Right atrium auricular region (tissue), 2 donors: ENCODE results near the gene KRT35. TPM values are rescaled to one million over a fixed set of nuclear protein-coding genes. Genes with fewer than 3 reads are reported as not detected.

Source experiments
- DNase-seq: peaks from one replicate; pipeline ENCODE4 v3.0.0-alpha.2; 2019; ENCODE audit warnings: low spot score
- H3K27ac ChIP-seq, 2 donors: fragments of 200-600 bp; sonication (generic); 1 replicate in 1 of 2; 2 replicates in 1 of 2; pipeline ENCODE4 v1.5.1; 2016 to 2019
- H3K27me3 ChIP-seq, 2 donors: fragments of 200-600 bp; sonication (generic); one replicate each; pipeline versions ENCODE4 v1.5.1 to v1.6.0; 2017 to 2019
- H3K36me3 ChIP-seq: fragments of 200-600 bp; sonication (generic); one replicate; pipeline ENCODE4 v1.5.1; 2016
- H3K4me1 ChIP-seq, 2 donors: fragments of 200-600 bp; sonication (generic); one replicate each; pipeline versions ENCODE4 v1.5.1 to v1.6.0; 2017 to 2019
- H3K4me3 ChIP-seq, 2 donors: fragments of 200-600 bp; sonication (generic); 1 replicate in 1 of 2; 2 replicates in 1 of 2; pipeline ENCODE4 v1.5.1; 2017 to 2019; ENCODE audit warnings: mild to moderate bottlenecking in 1 of 2, moderate library complexity in 1 of 2
- H3K9me3 ChIP-seq, 2 donors: fragments of 200-600 bp; sonication (generic); one replicate each; pipeline ENCODE4 v1.5.1; 2019
- CTCF ChIP-seq, 2 donors: fragments of 200-600 bp; sonication (generic); IDR thresholded peaks; one replicate each; pipeline ENCODE4 v1.5.1; 2019; ENCODE audit warnings: antibody characterized with exemption in 2 of 2
- total RNA-seq, 2 donors: library from RNA; depleted of rRNA; stranded (reverse); fragments of >200 nt; gene quantifications; one replicate each; pipeline ENCODE4 v1.1.0, GENCODE V29; 2016

The KRT35 gene
- total RNA-seq, 2 donors from 2014 or later = not detected

DNA sequence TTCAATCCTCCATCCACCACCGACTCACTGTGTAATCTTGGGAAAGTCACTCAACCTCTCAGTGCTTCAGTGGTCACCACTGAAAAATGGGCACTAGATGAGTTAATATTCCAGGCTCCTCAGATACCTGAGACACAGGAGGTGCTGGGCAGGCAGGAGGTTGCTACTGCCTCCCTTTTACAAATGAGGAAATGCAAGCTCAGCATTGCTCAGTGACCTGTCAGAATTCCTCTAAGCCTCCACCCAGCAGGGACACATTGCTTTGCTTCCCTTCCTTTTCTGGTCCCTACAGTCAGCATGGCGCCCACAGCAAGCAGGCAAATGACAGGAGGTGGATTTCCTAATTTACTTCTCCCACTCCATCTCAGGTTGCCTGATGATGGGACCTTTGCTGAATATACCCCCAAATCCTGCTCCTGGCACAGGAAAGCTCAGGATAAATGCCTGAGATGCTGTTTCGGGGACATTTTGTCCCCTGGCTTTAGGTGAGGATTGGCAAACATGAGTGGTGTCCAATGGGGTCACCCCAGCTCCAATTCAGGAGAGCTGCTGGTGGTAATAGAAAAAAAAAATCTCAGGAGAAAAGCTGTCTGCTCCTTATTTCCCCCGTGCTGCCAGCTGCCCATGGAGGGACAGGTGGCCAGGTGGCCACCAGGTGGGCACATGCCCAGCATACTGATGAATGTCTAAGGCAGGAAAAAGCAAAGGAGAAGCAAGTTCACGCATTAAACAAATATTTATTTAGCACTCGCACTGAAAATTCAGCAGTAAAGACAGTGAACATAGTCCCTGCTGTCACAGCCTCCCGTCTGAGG lies 29.5 kb upstream of the KRT35 start:
- DNase-seq = no peak
- Histone ChIP-seq H3K27ac (no peak overlapping the region), H3K4me3 (no peak overlapping the region), H3K36me3 (no peaks in the 10 kb centered on the region), H3K9me3 (no peaks in the 10 kb centered on the region), H3K4me1 (no peaks in the 10 kb centered on the region), H3K27me3 (no peaks in the 10 kb centered on the region)
- TF ChIP-seq CTCF (IDR thresholded peaks at IDR 0.05) = no peak

DNA sequence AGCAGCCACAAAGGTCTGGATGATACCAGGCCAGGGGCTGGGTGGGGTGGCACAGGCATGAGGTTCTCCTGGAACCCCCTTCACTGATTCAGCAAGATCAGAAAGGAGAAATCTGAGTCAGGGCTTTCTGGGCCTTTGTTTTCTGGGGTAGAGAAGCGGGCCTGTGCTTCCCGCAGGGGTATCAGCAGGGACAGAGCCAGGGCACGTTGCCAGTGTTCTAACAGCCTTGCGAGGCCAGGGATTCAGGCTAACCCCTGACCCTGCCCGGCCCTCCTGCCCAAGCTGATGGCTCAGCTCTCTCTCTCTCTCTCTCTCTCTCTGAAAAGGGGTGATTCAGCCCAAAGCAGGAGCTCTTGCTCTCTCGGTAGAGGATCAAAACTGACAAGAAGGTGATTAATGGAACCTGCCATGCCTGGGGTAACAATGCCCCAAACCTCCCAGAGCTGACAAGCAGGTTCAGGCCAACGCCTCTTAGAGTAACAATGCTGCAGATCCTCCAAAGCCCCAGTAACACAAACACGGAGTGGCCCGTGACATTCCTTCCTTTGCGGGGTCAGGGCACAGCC lies 26.4 kb upstream of the KRT35 start:
- no peaks in the 10 kb centered on the region for H3K27me3 ChIP-seq
- H3K9me3 ChIP-seq = no peaks in the 10 kb centered on the region
- DNase-seq = no peak
- no peaks in the 10 kb centered on the region for H3K4me1 ChIP-seq
- no peak for TF ChIP-seq CTCF (IDR thresholded peaks at IDR 0.05)
- no peaks in the 10 kb centered on the region for H3K36me3 ChIP-seq
- no peak overlapping the region for H3K27ac ChIP-seq
- no peak overlapping the region for H3K4me3 ChIP-seq

DNA sequence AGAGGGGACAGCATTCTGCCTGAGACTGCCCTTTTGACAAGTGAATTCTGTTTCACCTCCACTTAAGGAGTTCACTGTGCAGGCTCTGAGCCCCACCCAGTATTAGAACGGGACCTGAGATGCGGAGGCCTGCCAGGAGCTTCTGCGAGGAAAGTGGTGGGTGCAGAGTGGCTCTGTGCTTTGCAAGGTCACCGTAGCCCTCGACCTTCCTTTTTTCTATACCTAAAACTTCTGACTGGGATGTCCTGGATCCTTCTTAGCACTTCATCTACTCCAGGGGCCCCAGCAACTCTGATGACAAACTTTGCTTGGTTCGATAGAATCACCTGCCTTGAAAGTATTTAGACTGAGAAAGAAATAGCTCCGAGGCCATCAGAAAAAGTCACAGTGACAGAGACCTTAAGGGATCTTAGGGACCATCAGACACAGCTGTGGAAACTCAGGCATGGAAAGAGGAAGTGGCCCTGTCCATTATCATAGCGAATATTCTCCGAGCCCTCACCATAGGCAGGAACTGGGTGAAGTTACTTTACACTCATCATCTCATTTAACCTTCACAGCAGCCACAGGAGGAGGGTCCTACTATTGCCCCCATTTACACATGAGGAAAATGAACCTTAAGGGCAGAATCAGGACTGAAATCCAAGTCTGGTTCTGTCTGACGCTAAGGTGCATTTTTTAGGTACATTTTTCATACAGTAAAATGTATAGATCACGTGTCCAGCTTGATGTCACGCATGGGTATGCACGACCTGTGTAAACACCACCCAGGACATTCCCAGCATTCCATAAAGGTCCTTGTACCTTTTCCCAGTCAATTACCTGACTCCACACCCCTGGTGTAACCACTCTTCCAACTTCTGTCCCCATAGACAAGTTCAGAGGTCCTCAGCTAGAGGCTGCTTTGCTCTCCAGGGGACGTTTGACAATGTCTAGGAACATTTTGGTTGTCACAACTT lies 25.1 kb upstream of the KRT35 start:
- no peaks in the 10 kb centered on the region for H3K36me3 ChIP-seq
- no peak overlapping the region for H3K27ac ChIP-seq
- no peaks in the 10 kb centered on the region for H3K27me3 ChIP-seq
- H3K9me3 ChIP-seq = no peaks in the 10 kb centered on the region
- H3K4me3 ChIP-seq = no peak overlapping the region
- no peaks in the 10 kb centered on the region for H3K4me1 ChIP-seq
- no peak for TF ChIP-seq CTCF (IDR thresholded peaks at IDR 0.05)
- no peak for DNase-seq

- Histone ChIP-seq H3K27ac (no peak within 1 kb of the TSS), H3K36me3 (no peaks in the 10 kb centered on the region), H3K4me1 (no peaks in the 10 kb centered on the region), H3K4me3 (no peak within 1 kb of the TSS), H3K27me3 (no peaks in the 10 kb centered on the region), H3K9me3 (no peaks in the 10 kb centered on the region)
- TF ChIP-seq CTCF (IDR thresholded peaks at IDR 0.05) = no peak
- DNase-seq = no peak
Measured at GRCh38 chr17:41505007-41505808, 24.3 kb upstream of the KRT35 start, which contains the start of gene KRT13. Gene KRT13 (minus strand): TSS chr17:41505612. CDS start chr17:41505550, 62 bp downstream.
